ENCODE measurements around the gene HMG20B. TPM values are rescaled to one million over a fixed set of nuclear protein-coding genes. Genes with fewer than 3 reads are reported as not detected.

The HMG20B gene
- total RNA-seq, 8 experiments from 2014 or later: 17.0 to 122 (median 35.3) TPM

GRCh38 chr19:3532154-3532786 lies 40.5 kb upstream of the HMG20B start:
- in situ Hi-C loops (cut with MboI; ENCODE audit: low pct_unique_long_range_greater_than_20kb in 2 of 9, low sequenced_read_pairs in 9 of 9, unreplicated experiment in 9 of 9): no loop called here
- 80 to 100% (median 92%) methylated on average over 1 to 3 of the region's 33 CpGs; no CpG with 5 or more reads in 6 of the 10 experiments for WGBS, 10 experiments
- H3K27ac ChIP-seq: no peak overlapping the region

GRCh38 chr19:3533033-3533432 lies 39.7 kb upstream of the HMG20B start:
- peak in 1 of 8 experiments; percentile 1 for ATAC-seq (replicated peaks in 6 of 8)
- in situ Hi-C loops (cut with MboI; ENCODE audit: low pct_unique_long_range_greater_than_20kb in 2 of 9, low sequenced_read_pairs in 9 of 9, unreplicated experiment in 9 of 9): no loop called here
- Histone ChIP-seq H3K4me1 (replicated peaks in 1 of 2) (no peaks in the 10 kb centered on the region), H3K27ac (no peak overlapping the region), H3K4me3 (no peak overlapping the region)
- 100% methylated on average over 1 to 2 of the region's 17 CpGs; no CpG with 5 or more reads in 8 of the 10 experiments for WGBS, 10 experiments

More at GRCh38 chr19:3532154-3532786, 40.5 kb upstream of the HMG20B start:
- peak in 3 of 8 experiments; percentile 1 to 8 (median 6) for ATAC-seq (replicated peaks in 6 of 8)
- Histone ChIP-seq H3K4me1 (replicated peaks in 1 of 2) (no peaks in the 10 kb centered on the region), H3K4me3 (no peak overlapping the region)

GRCh38 chr19:3533563-3534216 lies 39.1 kb upstream of the HMG20B start:
- in situ Hi-C loops (cut with MboI; ENCODE audit: low pct_unique_long_range_greater_than_20kb in 2 of 9, low sequenced_read_pairs in 9 of 9, unreplicated experiment in 9 of 9): no loop called here
- 70 to 100% (median 93%) methylated on average over 1 to 6 of the region's 12 CpGs; no CpG with 5 or more reads in 3 of the 10 experiments for WGBS, 10 experiments
- ATAC-seq (replicated peaks in 6 of 8): no peak
- Histone ChIP-seq H3K4me1 (replicated peaks in 1 of 2) (peaks cover 0 to 2% of the 10 kb centered on the region in 2 donors), H3K4me3 (no peak overlapping the region), H3K27ac (no peak overlapping the region)

GRCh38 chr19:3534375-3535234 lies 38.1 kb upstream of the HMG20B start:
- in situ Hi-C loops (cut with MboI; ENCODE audit: low pct_unique_long_range_greater_than_20kb in 2 of 9, low sequenced_read_pairs in 9 of 9, unreplicated experiment in 9 of 9): no loop called here
- Histone ChIP-seq H3K4me1 (replicated peaks in 1 of 2) (peaks cover 0 to 11% of the 10 kb centered on the region in 2 donors), H3K4me3 (no peak overlapping the region), H3K27ac (no peak overlapping the region)
- ATAC-seq (replicated peaks in 6 of 8): peak in 4 of 8 experiments; percentile 2 to 9 (median 4)
- 79 to 90% (median 89%) methylated on average over 5 to 9 of the region's 38 CpGs; no CpG with 5 or more reads in 7 of the 10 experiments for WGBS, 10 experiments

- in situ Hi-C loops (cut with MboI; ENCODE audit: low pct_unique_long_range_greater_than_20kb in 2 of 9, low sequenced_read_pairs in 9 of 9, unreplicated experiment in 9 of 9): no loop called here
- peaks cover 0 to 11% of the 10 kb centered on the region in 2 donors for H3K4me1 ChIP-seq (replicated peaks in 1 of 2)
- H3K27ac ChIP-seq: no peak overlapping the region
- no peak overlapping the region for H3K4me3 ChIP-seq
- 100% methylated on average over 1 to 3 of the region's 9 CpGs; no CpG with 5 or more reads in 7 of the 10 experiments for WGBS, 10 experiments
- peak in 1 of 8 experiments; percentile 1 for ATAC-seq (replicated peaks in 6 of 8)
These were observed 37.6 kb upstream of the HMG20B start for GRCh38 chr19:3535235-3535535.

GRCh38 chr19:3535563-3535965 lies 37.2 kb upstream of the HMG20B start:
- 94 to 100% methylated on average over 3 to 7 of the region's 14 CpGs; no CpG with 5 or more reads in 8 of the 10 experiments for WGBS, 10 experiments
- Histone ChIP-seq H3K27ac (no peak overlapping the region), H3K4me3 (no peak overlapping the region), H3K4me1 (replicated peaks in 1 of 2) (peaks cover 0 to 11% of the 10 kb centered on the region in 2 donors)
- in situ Hi-C loops (cut with MboI; ENCODE audit: low pct_unique_long_range_greater_than_20kb in 2 of 9, low sequenced_read_pairs in 9 of 9, unreplicated experiment in 9 of 9): no loop called here
- ATAC-seq (replicated peaks in 6 of 8): no peak

- Histone ChIP-seq H3K27ac (no peak overlapping the region), H3K4me3 (no peak overlapping the region), H3K4me1 (replicated peaks in 1 of 2) (peaks cover 0 to 11% of the 10 kb centered on the region in 2 donors)
- ATAC-seq (replicated peaks in 6 of 8): no peak
- WGBS, 10 experiments: 93 to 100% methylated on average over 2 to 3 of the region's 10 CpGs; no CpG with 5 or more reads in 8 of the 10 experiments
- in situ Hi-C loops (cut with MboI; ENCODE audit: low pct_unique_long_range_greater_than_20kb in 2 of 9, low sequenced_read_pairs in 9 of 9, unreplicated experiment in 9 of 9): no loop called here
These were observed 36.8 kb upstream of the HMG20B start for GRCh38 chr19:3535981-3536380.

GRCh38 chr19:3536429-3537100 lies 36.2 kb upstream of the HMG20B start:
- Histone ChIP-seq H3K4me1 (replicated peaks in 1 of 2) (peaks cover 0 to 11% of the 10 kb centered on the region in 2 donors), H3K27ac (no peak overlapping the region), H3K4me3 (no peak overlapping the region)
- 80 to 100% (median 83%) methylated on average over 1 to 3 of the region's 27 CpGs; no CpG with 5 or more reads in 6 of the 10 experiments for WGBS, 10 experiments
- ATAC-seq (replicated peaks in 6 of 8): peak in 4 of 8 experiments; percentile 4 to 82 (median 20)
- in situ Hi-C loops (cut with MboI; ENCODE audit: low pct_unique_long_range_greater_than_20kb in 2 of 9, low sequenced_read_pairs in 9 of 9, unreplicated experiment in 9 of 9): no loop called here

GRCh38 chr19:3537101-3537437 lies 35.7 kb upstream of the HMG20B start:
- peaks cover 0 to 11% of the 10 kb centered on the region in 2 donors for H3K4me1 ChIP-seq (replicated peaks in 1 of 2)

GRCh38 chr19:3537438-3538240 lies 35.1 kb upstream of the HMG20B start:
- ATAC-seq (replicated peaks in 6 of 8): peak in 7 of 8 experiments; percentile 1 to 13 (median 6)
- H3K4me1 ChIP-seq (replicated peaks in 1 of 2): peaks cover 0 to 11% of the 10 kb centered on the region in 2 donors
- 79 to 93% (median 83%) methylated on average over 1 to 5 of the region's 22 CpGs; no CpG with 5 or more reads in 6 of the 10 experiments for WGBS, 10 experiments
- H3K4me3 ChIP-seq: no peak overlapping the region
- in situ Hi-C loops (cut with MboI; ENCODE audit: low pct_unique_long_range_greater_than_20kb in 2 of 9, low sequenced_read_pairs in 9 of 9, unreplicated experiment in 9 of 9): no loop called here
- peak overlapping the region in 1 of 2 donors; percentile 42 for H3K27ac ChIP-seq

More at GRCh38 chr19:3537101-3537437, 35.7 kb upstream of the HMG20B start:
- no peak overlapping the region for H3K4me3 ChIP-seq
- WGBS, 10 experiments: 75 to 80% methylated on average over 2 of the region's 13 CpGs; no CpG with 5 or more reads in 8 of the 10 experiments
- H3K27ac ChIP-seq: peak overlapping the region in 1 of 2 donors; percentile 42
- ATAC-seq (replicated peaks in 6 of 8): peak in 2 of 8 experiments; percentile 3 to 6
- in situ Hi-C loops (cut with MboI; ENCODE audit: low pct_unique_long_range_greater_than_20kb in 2 of 9, low sequenced_read_pairs in 9 of 9, unreplicated experiment in 9 of 9): no loop called here

GRCh38 chr19:3538258-3538929 lies 34.4 kb upstream of the HMG20B start:
- WGBS, 10 experiments: 80 to 96% (median 88%) methylated on average over 2 to 6 of the region's 25 CpGs; no CpG with 5 or more reads in 5 of the 10 experiments
- Histone ChIP-seq H3K4me1 (replicated peaks in 1 of 2) (peaks cover 0 to 11% of the 10 kb centered on the region in 2 donors), H3K4me3 (no peak overlapping the region), H3K27ac (peak overlapping the region in 1 of 2 donors; percentile 70)
- in situ Hi-C loops (cut with MboI; ENCODE audit: low pct_unique_long_range_greater_than_20kb in 2 of 9, low sequenced_read_pairs in 9 of 9, unreplicated experiment in 9 of 9): no loop called here
- peak in 4 of 8 experiments; percentile 2 to 13 (median 6) for ATAC-seq (replicated peaks in 6 of 8)
